Measurements from ENCODE around the gene CD24.

Gene CD24

GRCh38 chr6:106966671-106967640 lies 7.6 kb downstream of the CD24 start:
- TF ChIP-seq CTCF (IDR thresholded peaks at IDR 0.05; ENCODE audit: insufficient read depth, low read length, poor library complexity, severe bottlenecking), result no peak
- no peak for DNase-seq (ENCODE audit: extremely low read depth, insufficient read length)
- no peak overlapping the region for H3K4me3 ChIP-seq (replicated peaks; ENCODE audit: low read depth, low read length)
- no peaks in the 10 kb centered on the region for H3K27me3 ChIP-seq (replicated peaks; ENCODE audit: control insufficient read depth, insufficient read depth, low read length)
- H3K36me3 ChIP-seq (ENCODE audit: control insufficient read depth, insufficient read depth, low read length), result no peaks in the 10 kb centered on the region

- Histone ChIP-seq H3K36me3 (ENCODE audit: control insufficient read depth, insufficient read depth, low read length) (no peaks in the 10 kb centered on the region), H3K4me3 (replicated peaks; ENCODE audit: low read depth, low read length) (no peak overlapping the region), H3K27me3 (replicated peaks; ENCODE audit: control insufficient read depth, insufficient read depth, low read length) (no peaks in the 10 kb centered on the region)
- no peak for TF ChIP-seq CTCF (IDR thresholded peaks at IDR 0.05; ENCODE audit: insufficient read depth, low read length, poor library complexity, severe bottlenecking)
- DNase-seq (ENCODE audit: extremely low read depth, insufficient read length), result no peak
Measured at GRCh38 chr6:106966229-106966628, 8.3 kb downstream of the CD24 start.

GRCh38 chr6:106964954-106965353 lies 9.6 kb downstream of the CD24 start:
- Histone ChIP-seq H3K27me3 (replicated peaks; ENCODE audit: control insufficient read depth, insufficient read depth, low read length) (no peaks in the 10 kb centered on the region), H3K36me3 (ENCODE audit: control insufficient read depth, insufficient read depth, low read length) (no peaks in the 10 kb centered on the region), H3K4me3 (replicated peaks; ENCODE audit: low read depth, low read length) (no peak overlapping the region)
- no peak for DNase-seq (ENCODE audit: extremely low read depth, insufficient read length)
- no peak for TF ChIP-seq CTCF (IDR thresholded peaks at IDR 0.05; ENCODE audit: insufficient read depth, low read length, poor library complexity, severe bottlenecking)

GRCh38 chr6:106964099-106964498 lies 10.4 kb downstream of the CD24 start:
- no peaks in the 10 kb centered on the region for H3K27me3 ChIP-seq (replicated peaks; ENCODE audit: control insufficient read depth, insufficient read depth, low read length)
- no peak for TF ChIP-seq CTCF (IDR thresholded peaks at IDR 0.05; ENCODE audit: insufficient read depth, low read length, poor library complexity, severe bottlenecking)
- DNase-seq (ENCODE audit: extremely low read depth, insufficient read length), result no peak
- no peaks in the 10 kb centered on the region for H3K36me3 ChIP-seq (ENCODE audit: control insufficient read depth, insufficient read depth, low read length)
- H3K4me3 ChIP-seq (replicated peaks; ENCODE audit: low read depth, low read length), result no peak overlapping the region

GRCh38 chr6:106963544-106963943 lies 11.0 kb downstream of the CD24 start:
- Histone ChIP-seq H3K4me3 (replicated peaks; ENCODE audit: low read depth, low read length) (no peak overlapping the region), H3K36me3 (ENCODE audit: control insufficient read depth, insufficient read depth, low read length) (no peaks in the 10 kb centered on the region), H3K27me3 (replicated peaks; ENCODE audit: control insufficient read depth, insufficient read depth, low read length) (no peaks in the 10 kb centered on the region)
- no peak for DNase-seq (ENCODE audit: extremely low read depth, insufficient read length)
- no peak for TF ChIP-seq CTCF (IDR thresholded peaks at IDR 0.05; ENCODE audit: insufficient read depth, low read length, poor library complexity, severe bottlenecking)

Measured in GM06990 (cell line).